Activated T-helper 1 cell treated with anti-CD3 and anti-CD28 coated beads, Interleukin-12 subunit alpha, Interleukin-12 subunit beta, Interleukin-2, Interleukin-4 antibody, amounts not matched to agents 30 ng/mL and 10 ng/mL and 1 ng/mL, durations not matched to agents 14 hours and 24 hours and 36 hours (primary cell): ENCODE measurements around the gene ARSJ. TPM values are rescaled to one million over a fixed set of nuclear protein-coding genes. Genes with fewer than 3 reads are reported as not detected.

Source experiments
- DNase-seq: peaks from one replicate; pipeline ENCODE4 v3.0.0; 2021; ENCODE audit warnings: low spot score
- H3K27ac Mint-ChIP-seq: one replicate; pipeline ENCODE4 v1.8.0; 2021; ENCODE audit warnings: mild to moderate bottlenecking, mixed read lengths
- H3K27me3 Mint-ChIP-seq: one replicate; pipeline ENCODE4 v1.8.0; 2022; ENCODE audit warnings: mild to moderate bottlenecking, moderate library complexity, mixed read lengths; ENCODE audit not compliant: insufficient read depth
- H3K36me3 Mint-ChIP-seq: one replicate; pipeline ENCODE4 v1.8.0; 2021; ENCODE audit warnings: low read depth, mixed read lengths
- H3K4me1 Mint-ChIP-seq: one replicate; pipeline ENCODE4 v1.8.0; 2021; ENCODE audit warnings: low read depth, mixed read lengths
- H3K4me3 Mint-ChIP-seq: one replicate; pipeline ENCODE4 v1.8.0; 2021; ENCODE audit warnings: mild to moderate bottlenecking, moderate library complexity, mixed read lengths
- H3K9me3 Mint-ChIP-seq: one replicate; pipeline ENCODE4 v1.8.0; 2021; ENCODE audit warnings: mixed read lengths
- intact Hi-C: fragments of 100-400 bp; cut with micrococcal nuclease; formaldehyde crosslinking; loops from one replicate; pipeline ENCODE4 v1.15.1; 2024
- total RNA-seq: library from RNA; stranded (reverse); gene quantifications from 2 replicates; pipeline ENCODE4 v1.2.3, GENCODE V29; 2022

ARSJ gene
- total RNA-seq, 1 donor from 2014 or later: not detected

DNA sequence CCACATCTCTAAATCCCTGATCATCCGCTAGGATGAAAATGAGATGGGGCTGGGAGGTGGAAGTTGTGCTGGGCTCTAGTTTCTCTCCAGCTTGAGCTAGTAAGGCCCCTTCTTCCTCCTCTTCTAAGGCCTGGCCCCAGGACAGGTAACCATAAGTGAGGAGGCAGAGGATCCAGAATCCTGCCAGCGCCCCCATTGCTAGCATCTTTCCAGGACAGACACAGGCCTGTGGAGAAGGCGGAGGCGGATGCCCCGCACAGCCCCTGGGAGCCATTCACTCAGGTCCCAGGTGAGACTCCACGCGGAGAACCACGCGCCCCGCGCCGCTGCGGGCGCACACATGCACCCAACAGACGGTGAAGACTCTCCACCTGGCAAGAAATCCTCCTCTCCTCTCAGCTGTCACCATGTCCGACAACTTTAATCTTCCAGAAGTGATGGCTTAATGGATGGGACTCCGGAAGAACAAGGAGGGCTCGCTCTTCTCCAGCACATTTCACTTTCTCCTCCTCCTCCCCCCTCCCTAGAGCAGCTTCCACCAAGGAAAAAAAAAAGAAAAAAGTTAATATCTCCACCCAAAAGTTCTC lies 793 bp downstream of the ARSJ start:
- Mint-ChIP-seq H3K4me1 (peaks cover 10% of the 10 kb centered on the region), H3K27me3 (peaks cover 67% of the 10 kb centered on the region), H3K4me3 (peak overlapping the region; percentile 64), H3K36me3 (no peaks in the 10 kb centered on the region), H3K9me3 (no peaks in the 10 kb centered on the region), H3K27ac (no peak overlapping the region)
- DNase-seq: no peak
- intact Hi-C loops: no loop called here

DNA sequence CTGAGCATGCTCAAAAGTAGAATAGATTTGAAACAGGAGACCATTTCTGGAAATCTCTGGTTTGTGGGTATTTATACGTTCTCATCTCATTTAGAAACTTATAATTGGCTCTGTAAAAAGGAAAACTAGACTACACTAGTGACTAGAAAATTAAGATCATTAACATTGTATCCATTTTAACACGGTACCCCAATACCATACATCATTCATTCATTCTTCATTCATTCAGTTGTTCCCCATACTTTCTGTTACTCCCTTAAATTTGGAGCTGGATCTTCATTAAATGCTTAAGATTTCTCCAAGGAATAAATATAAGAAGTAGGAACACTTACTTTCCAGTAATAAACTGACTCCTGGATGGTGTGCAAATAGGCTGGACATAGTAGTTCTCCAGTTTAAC lies 1.3 kb downstream of the ARSJ start:
- peaks cover 67% of the 10 kb centered on the region for H3K27me3 Mint-ChIP-seq

GRCh38 chr4:113977526-113977855 lies 2.0 kb downstream of the ARSJ start:
- H3K9me3 Mint-ChIP-seq: no peaks in the 10 kb centered on the region
- no peak overlapping the region for H3K4me3 Mint-ChIP-seq
- DNase-seq: no peak
- intact Hi-C loops: no loop called here
- no peaks in the 10 kb centered on the region for H3K36me3 Mint-ChIP-seq
- no peak overlapping the region for H3K27ac Mint-ChIP-seq
- H3K4me1 Mint-ChIP-seq: peaks cover 10% of the 10 kb centered on the region
- H3K27me3 Mint-ChIP-seq: peaks cover 64% of the 10 kb centered on the region

More for the DNA sequence above, 1.3 kb downstream of the ARSJ start:
- Mint-ChIP-seq H3K4me3 (no peak overlapping the region), H3K4me1 (peaks cover 10% of the 10 kb centered on the region), H3K27ac (no peak overlapping the region), H3K36me3 (no peaks in the 10 kb centered on the region), H3K9me3 (no peaks in the 10 kb centered on the region)
- intact Hi-C loops: no loop called here
- no peak for DNase-seq

GRCh38 chr4:113976741-113977525 lies 2.5 kb downstream of the ARSJ start:
- Mint-ChIP-seq H3K9me3 (no peaks in the 10 kb centered on the region), H3K36me3 (no peaks in the 10 kb centered on the region), H3K4me1 (peaks cover 10% of the 10 kb centered on the region), H3K27ac (no peak overlapping the region), H3K4me3 (no peak overlapping the region), H3K27me3 (peaks cover 63% of the 10 kb centered on the region)
- intact Hi-C loops: no loop called here
- no peak for DNase-seq

DNA sequence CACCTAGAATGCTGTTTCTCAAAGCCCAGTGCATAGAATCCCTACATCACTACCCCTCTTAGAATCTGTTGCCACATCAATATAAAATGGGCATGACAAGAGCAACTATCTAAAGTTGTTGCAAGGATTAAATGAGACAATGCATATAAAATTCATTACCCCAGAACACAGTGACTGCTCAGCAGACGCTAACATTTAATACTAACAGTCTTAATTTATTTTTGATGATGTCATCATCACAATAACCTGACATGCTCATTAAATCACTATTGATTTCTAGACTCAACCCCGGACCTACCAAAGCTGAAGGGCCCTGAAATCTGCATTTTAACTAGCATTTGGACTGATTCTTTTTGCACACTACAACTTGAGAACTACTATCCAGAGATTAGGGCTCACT lies 3.9 kb downstream of the ARSJ start:
- H3K27me3 Mint-ChIP-seq: peaks cover 52% of the 10 kb centered on the region
- peaks cover 10% of the 10 kb centered on the region for H3K4me1 Mint-ChIP-seq
- no peak overlapping the region for H3K27ac Mint-ChIP-seq
- intact Hi-C loops: no loop called here
- no peak for DNase-seq
- no peak overlapping the region for H3K4me3 Mint-ChIP-seq
- no peaks in the 10 kb centered on the region for H3K9me3 Mint-ChIP-seq
- no peaks in the 10 kb centered on the region for H3K36me3 Mint-ChIP-seq

DNA sequence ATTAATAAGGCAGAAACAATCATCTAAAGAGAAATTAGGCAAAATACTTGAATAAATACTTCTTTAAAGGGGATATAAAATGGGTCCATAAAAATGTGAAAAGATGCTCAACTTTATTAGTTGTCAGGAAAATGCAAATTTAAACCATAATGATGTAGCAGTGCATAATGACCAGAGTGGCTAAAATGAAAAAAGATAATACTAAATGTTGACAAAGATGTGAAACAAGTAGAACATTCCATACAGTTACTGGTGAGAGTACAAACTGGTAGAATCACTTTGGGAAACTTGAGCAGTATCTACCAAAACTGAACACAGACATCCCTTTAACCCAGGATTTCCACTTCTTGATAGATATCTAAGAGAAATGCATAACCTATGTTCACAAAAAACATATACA lies 5.0 kb downstream of the ARSJ start:
- DNase-seq: no peak
- Mint-ChIP-seq H3K9me3 (no peaks in the 10 kb centered on the region), H3K27me3 (peaks cover 41% of the 10 kb centered on the region), H3K36me3 (no peaks in the 10 kb centered on the region), H3K4me1 (peaks cover 4% of the 10 kb centered on the region), H3K27ac (no peak overlapping the region), H3K4me3 (no peak overlapping the region)
- intact Hi-C loops: no loop called here

DNA sequence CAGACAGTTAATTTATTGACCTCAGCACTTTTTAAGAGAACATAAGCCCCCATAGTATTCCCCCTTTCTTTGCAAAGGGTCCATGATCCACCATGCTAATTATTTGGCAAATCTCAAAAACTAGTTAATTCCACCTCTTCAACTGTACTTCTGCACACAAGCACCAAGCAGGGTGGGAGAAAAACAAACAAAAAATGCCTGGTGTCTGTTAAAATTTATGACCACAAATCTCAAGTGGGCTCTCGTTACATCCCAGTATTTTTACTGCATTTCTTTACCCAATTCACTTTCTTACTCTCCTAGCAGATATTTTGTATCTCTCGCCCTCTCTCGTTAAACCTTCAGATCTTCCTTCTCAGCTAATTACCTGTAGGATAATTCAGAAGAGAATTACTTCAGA lies 6.1 kb downstream of the ARSJ start:
- Mint-ChIP-seq H3K9me3 (no peaks in the 10 kb centered on the region), H3K27ac (no peak overlapping the region), H3K4me1 (no peaks in the 10 kb centered on the region), H3K36me3 (no peaks in the 10 kb centered on the region), H3K27me3 (peaks cover 30% of the 10 kb centered on the region), H3K4me3 (no peak overlapping the region)
- no peak for DNase-seq
- intact Hi-C loops: no loop called here

DNA sequence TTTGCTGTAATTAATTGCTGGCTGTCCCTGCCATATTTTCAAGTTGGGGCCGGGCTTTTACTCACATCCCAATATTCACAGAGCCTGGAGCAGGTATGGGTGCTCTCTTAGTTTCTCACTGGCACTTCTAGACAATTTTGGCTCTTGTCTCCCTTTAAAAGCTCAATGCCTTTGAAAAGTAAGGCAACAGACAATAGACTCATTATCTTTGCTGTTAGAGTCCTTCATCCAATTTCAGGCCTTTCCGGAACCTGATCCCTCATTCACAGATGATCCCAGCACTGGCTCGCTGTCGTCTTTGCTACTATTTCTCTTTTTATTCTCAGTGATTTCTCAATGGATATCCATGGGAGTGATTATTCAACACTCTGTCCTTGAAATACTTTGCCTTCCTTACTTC lies 6.7 kb downstream of the ARSJ start:
- intact Hi-C loops: no loop called here
- Mint-ChIP-seq H3K4me3 (no peak overlapping the region), H3K36me3 (no peaks in the 10 kb centered on the region), H3K9me3 (no peaks in the 10 kb centered on the region), H3K27ac (no peak overlapping the region), H3K27me3 (peaks cover 24% of the 10 kb centered on the region), H3K4me1 (no peaks in the 10 kb centered on the region)
- DNase-seq: no peak

DNA sequence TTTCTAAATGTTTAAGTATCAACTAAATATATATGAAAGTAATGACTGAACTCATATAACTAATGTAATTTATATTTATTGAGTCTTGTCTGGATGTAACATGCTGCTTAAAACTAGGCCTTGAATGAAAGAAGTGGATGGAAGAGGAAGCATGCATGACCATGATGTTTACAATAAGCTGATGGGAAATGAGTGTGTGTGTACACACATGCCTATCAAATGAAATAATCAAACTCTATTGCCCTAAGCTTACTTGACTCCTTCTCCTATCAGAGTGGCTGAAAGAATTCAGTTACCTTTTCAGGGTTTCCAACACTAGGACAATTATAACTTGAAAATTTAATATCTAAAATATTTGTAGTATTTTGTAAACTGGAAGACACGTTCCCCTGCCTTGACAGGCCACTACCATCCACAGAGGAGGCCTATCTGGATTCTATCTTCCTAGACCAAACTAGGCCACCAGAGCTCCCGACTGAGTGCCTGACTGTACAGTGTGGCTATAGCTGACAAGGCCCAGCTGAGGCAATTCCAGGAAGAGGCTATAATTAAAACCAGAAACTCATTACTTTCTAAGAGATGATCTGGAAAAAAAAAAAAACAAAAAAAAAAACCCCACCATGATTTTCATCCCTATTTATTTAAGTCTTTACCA lies 7.6 kb downstream of the ARSJ start:
- Mint-ChIP-seq H3K4me3 (no peak overlapping the region), H3K27me3 (peaks cover 15% of the 10 kb centered on the region), H3K9me3 (no peaks in the 10 kb centered on the region), H3K4me1 (no peaks in the 10 kb centered on the region), H3K27ac (no peak overlapping the region), H3K36me3 (no peaks in the 10 kb centered on the region)
- no peak for DNase-seq
- intact Hi-C loops: no loop called here

DNA sequence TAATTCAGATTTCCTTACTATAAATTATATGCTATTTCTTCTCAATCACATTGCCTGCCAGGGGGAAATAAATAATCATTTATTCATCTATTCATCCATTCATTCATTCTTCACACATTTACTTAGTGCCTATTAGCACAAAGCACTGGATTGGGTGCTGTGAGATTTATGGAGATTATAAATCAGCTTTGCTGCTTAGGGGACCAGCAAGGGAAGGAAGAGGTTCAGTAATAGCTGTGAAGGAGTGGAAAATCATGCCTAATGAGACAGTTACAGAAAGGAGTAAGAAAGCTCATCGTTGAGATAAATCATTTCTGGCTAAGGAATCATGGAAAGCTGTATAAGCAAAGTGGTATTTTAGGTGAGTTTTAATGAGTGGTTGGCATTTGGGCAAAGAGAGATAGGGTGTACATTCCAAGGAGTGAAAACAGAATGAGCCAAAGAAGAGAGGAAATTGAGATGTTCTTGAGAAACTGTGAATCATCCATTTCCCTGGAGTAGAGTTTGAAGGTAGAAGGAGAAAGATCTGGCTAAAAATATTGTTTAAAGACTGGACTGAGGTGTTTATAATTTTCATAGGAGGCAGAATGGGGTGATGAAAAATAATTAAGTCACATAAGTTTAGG lies 9.6 kb downstream of the ARSJ start:
- Mint-ChIP-seq H3K4me3 (no peak overlapping the region), H3K27ac (no peak overlapping the region), H3K36me3 (no peaks in the 10 kb centered on the region), H3K9me3 (no peaks in the 10 kb centered on the region), H3K4me1 (no peaks in the 10 kb centered on the region), H3K27me3 (peaks cover 10% of the 10 kb centered on the region)
- no peak for DNase-seq
- intact Hi-C loops: no loop called here

- intact Hi-C loops: no loop called here
- Mint-ChIP-seq H3K27me3 (peaks cover 5% of the 10 kb centered on the region), H3K4me1 (no peaks in the 10 kb centered on the region), H3K4me3 (no peak overlapping the region), H3K27ac (no peak overlapping the region), H3K36me3 (no peaks in the 10 kb centered on the region), H3K9me3 (no peaks in the 10 kb centered on the region)
- DNase-seq: no peak
Observed at GRCh38 chr4:113968473-113968872, 11.0 kb downstream of the ARSJ start.

DNA sequence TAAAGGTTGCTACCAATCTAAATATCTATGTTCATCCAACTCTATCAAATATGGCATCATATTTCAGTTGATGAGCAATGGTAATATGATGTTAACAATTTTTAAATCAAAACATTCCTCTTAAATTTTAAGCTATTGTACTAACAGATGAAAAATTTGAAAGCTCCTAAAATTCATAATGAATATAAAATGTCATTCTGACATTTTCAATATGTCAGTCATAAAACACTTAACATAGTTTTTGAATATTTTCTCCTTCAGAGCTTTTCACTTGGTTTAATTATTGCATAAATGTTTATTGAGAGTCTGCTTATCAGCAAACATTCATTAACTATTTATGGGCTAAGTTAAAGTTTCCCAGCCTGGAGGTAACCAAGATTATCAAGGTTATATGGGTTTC lies 11.8 kb downstream of the ARSJ start:
- H3K27ac Mint-ChIP-seq: no peak overlapping the region
- H3K4me1 Mint-ChIP-seq: no peaks in the 10 kb centered on the region
- H3K4me3 Mint-ChIP-seq: no peak overlapping the region
- H3K9me3 Mint-ChIP-seq: peaks cover 6% of the 10 kb centered on the region
- no peaks in the 10 kb centered on the region for H3K36me3 Mint-ChIP-seq
- DNase-seq: no peak
- intact Hi-C loops: no loop called here
- peaks cover 4% of the 10 kb centered on the region for H3K27me3 Mint-ChIP-seq

- Mint-ChIP-seq H3K4me1 (no peaks in the 10 kb centered on the region), H3K27ac (no peak overlapping the region), H3K9me3 (peaks cover 11% of the 10 kb centered on the region), H3K4me3 (no peak overlapping the region), H3K36me3 (no peaks in the 10 kb centered on the region), H3K27me3 (peaks cover 4% of the 10 kb centered on the region)
- no peak for DNase-seq
- intact Hi-C loops: no loop called here
Observed at GRCh38 chr4:113962719-113963265, 16.7 kb downstream of the ARSJ start.
